Subcutaneous adipose tissue (tissue), 4 donors: Measurements from ENCODE around the gene HIBCH. TPM values are rescaled to one million over a fixed set of nuclear protein-coding genes. Genes with fewer than 3 reads are reported as not detected.

Experiments
- CTCF ChIP-seq: fragments of 450-650 bp; IDR thresholded peaks from one replicate; pipeline ENCODE4 v1.5.1; 2016; ENCODE audit warnings: low read depth, mild to moderate bottlenecking, control low read depth, antibody characterized with exemption, moderate library complexity
- total RNA-seq, 4 donors: library from RNA; depleted of rRNA; stranded (reverse); fragments of >200 nt; gene quantifications; one replicate each; pipeline ENCODE4 v1.1.0, GENCODE V29; 2016

HIBCH gene
- total RNA-seq, 4 donors from 2014 or later, result 24.3 to 31.0 (median 26.5) TPM

- TF ChIP-seq CTCF, result no peak
These were observed 156.8 kb downstream of the HIBCH start for GRCh38 chr2:190162851-190163250.

- no peak for TF ChIP-seq CTCF
These were observed 160.2 kb downstream of the HIBCH start for GRCh38 chr2:190159453-190159852.

GRCh38 chr2:190158798-190159434 lies 160.7 kb downstream of the HIBCH start:
- no peak for TF ChIP-seq CTCF

GRCh38 chr2:190156530-190157212 lies 163.0 kb downstream of the HIBCH start:
- TF ChIP-seq CTCF, result no peak

Other genes with a start within 250 kb of the HIBCH start
- 10 to 100 TPM; 10.2 to 14.1 (median 12.9) TPM for gene INPP1, start 23.8 kb upstream of the HIBCH start, total RNA-seq
- 10 to 100 TPM; 24.2 to 47.5 (median 42.0) TPM for gene MFSD6, start 88.5 kb upstream of the HIBCH start, total RNA-seq
- 1 to 10 TPM; 5.1 to 9.0 (median 7.3) TPM for gene NEMP2, start 214.9 kb upstream of the HIBCH start, total RNA-seq